GM18498 (cell line): Measurements from ENCODE around the gene SNED1.

ENCODE experiments used
- ATAC-seq: cut with Tn5 transposase; IDR thresholded peaks from one replicate; pipeline ENCODE4 v1.9.1; 2021; ENCODE audit warnings: mild to moderate bottlenecking, moderate library complexity; ENCODE audit not compliant: unreplicated experiment

The SNED1 gene

GRCh38 chr2:241003830-241004564 lies 5.6 kb downstream of the SNED1 start:
- ATAC-seq = no peak

- ATAC-seq = no peak
Observed at GRCh38 chr2:241005569-241005968, 7.2 kb downstream of the SNED1 start.

- ATAC-seq = no peak
Observed at GRCh38 chr2:241006412-241006811, 8.0 kb downstream of the SNED1 start.

GRCh38 chr2:241007111-241007510 lies 8.7 kb downstream of the SNED1 start:
- no peak for ATAC-seq

GRCh38 chr2:241007880-241008710 lies 9.7 kb downstream of the SNED1 start:
- no peak for ATAC-seq

- ATAC-seq = no peak
Observed at GRCh38 chr2:241008711-241009121, 10.3 kb downstream of the SNED1 start.

GRCh38 chr2:241009191-241009590 lies 10.8 kb downstream of the SNED1 start:
- no peak for ATAC-seq

- no peak for ATAC-seq
Observed at GRCh38 chr2:241009601-241010530, 11.4 kb downstream of the SNED1 start.

- no peak for ATAC-seq
Observed at GRCh38 chr2:241010531-241011295, 12.3 kb downstream of the SNED1 start.

- no peak for ATAC-seq
Observed at GRCh38 chr2:241011296-241011600, 12.8 kb downstream of the SNED1 start.

- no peak for ATAC-seq
Observed at GRCh38 chr2:241011751-241012510, 13.5 kb downstream of the SNED1 start.

GRCh38 chr2:241014224-241014623 lies 15.8 kb downstream of the SNED1 start:
- ATAC-seq = no peak

GRCh38 chr2:241014764-241015163 lies 16.3 kb downstream of the SNED1 start:
- ATAC-seq = no peak

GRCh38 chr2:241015439-241015838 lies 17.0 kb downstream of the SNED1 start:
- no peak for ATAC-seq

GRCh38 chr2:241017228-241017940 lies 19.0 kb downstream of the SNED1 start:
- ATAC-seq = no peak

GRCh38 chr2:241018051-241018891 lies 19.9 kb downstream of the SNED1 start:
- ATAC-seq = no peak

GRCh38 chr2:241019441-241020139 lies 21.2 kb downstream of the SNED1 start:
- no peak for ATAC-seq

- ATAC-seq = no peak
Observed at GRCh38 chr2:241020201-241020600, 21.8 kb downstream of the SNED1 start.
